Measurements from ENCODE around the gene LDLR.
"Not testable (repeated sequence)": the region's sequence is repeated elsewhere in the genome, so short reads cannot be mapped to it uniquely, and the experiment has no call there.

The LDLR gene

GRCh38 chr19:11092181-11092538 is 2.9 kb downstream of the LDLR start:
- Histone ChIP-seq H3K4me1 (ENCODE audit: control insufficient read depth, insufficient read depth, low read length) (peaks cover 36% of the 10 kb centered on the region), H3K27me3 (ENCODE audit: control insufficient read depth in 1 of 2, insufficient read depth in 2 of 2, low read length in 2 of 2) (peaks cover 0 to 2% of the 10 kb centered on the region in 2 donors), H3K4me3 (ENCODE audit: low read length in 2 of 2) (peak overlapping the region in 1 of 2 donors; percentile 92), H3K27ac (ENCODE audit: low read length) (peak overlapping the region; percentile 87), H3K36me3 (ENCODE audit: control insufficient read depth in 2 of 2, insufficient read depth in 2 of 2, low read length in 2 of 2) (no peaks in the 10 kb centered on the region), H3K9ac (ENCODE audit: low read length in 2 of 2) (peak overlapping the region in 1 of 2 donors; percentile 92), H3K9me3 (ENCODE audit: control insufficient read depth in 2 of 2, low read length in 2 of 2) (no peaks in the 10 kb centered on the region)

- H3K4me1 ChIP-seq (ENCODE audit: control insufficient read depth, insufficient read depth, low read length), result peaks cover 36% of the 10 kb centered on the region
- no peak overlapping the region for H3K27ac ChIP-seq (ENCODE audit: low read length)
- H3K27me3 ChIP-seq (ENCODE audit: control insufficient read depth in 1 of 2, insufficient read depth in 2 of 2, low read length in 2 of 2), result peaks cover 0 to 2% of the 10 kb centered on the region in 2 donors
- no peaks in the 10 kb centered on the region for H3K36me3 ChIP-seq (ENCODE audit: control insufficient read depth in 2 of 2, insufficient read depth in 2 of 2, low read length in 2 of 2)
- H3K4me3 ChIP-seq (ENCODE audit: low read length in 2 of 2), result no peak overlapping the region
- no peak overlapping the region for H3K9ac ChIP-seq (ENCODE audit: low read length in 2 of 2)
- no peaks in the 10 kb centered on the region for H3K9me3 ChIP-seq (ENCODE audit: control insufficient read depth in 2 of 2, low read length in 2 of 2)
Measured at GRCh38 chr19:11093689-11094238, 4.5 kb downstream of the LDLR start.

GRCh38 chr19:11094520-11094894 is 5.2 kb downstream of the LDLR start:
- peak overlapping the region in 1 of 2 donors; percentile 28 for H3K9ac ChIP-seq (ENCODE audit: low read length in 2 of 2)
- no peaks in the 10 kb centered on the region for H3K9me3 ChIP-seq (ENCODE audit: control insufficient read depth in 2 of 2, low read length in 2 of 2)
- H3K27ac ChIP-seq (ENCODE audit: low read length), result no peak overlapping the region
- no peaks in the 10 kb centered on the region for H3K36me3 ChIP-seq (ENCODE audit: control insufficient read depth in 2 of 2, insufficient read depth in 2 of 2, low read length in 2 of 2)
- no peaks in the 10 kb centered on the region for H3K27me3 ChIP-seq (ENCODE audit: control insufficient read depth in 1 of 2, insufficient read depth in 2 of 2, low read length in 2 of 2)
- peaks cover 30% of the 10 kb centered on the region for H3K4me1 ChIP-seq (ENCODE audit: control insufficient read depth, insufficient read depth, low read length)
- H3K4me3 ChIP-seq (ENCODE audit: low read length in 2 of 2), result no peak overlapping the region

- Histone ChIP-seq H3K27me3 (ENCODE audit: control insufficient read depth in 1 of 2, insufficient read depth in 2 of 2, low read length in 2 of 2) (no peaks in the 10 kb centered on the region), H3K27ac (ENCODE audit: low read length) (peak overlapping the region; percentile 37), H3K36me3 (ENCODE audit: control insufficient read depth in 2 of 2, insufficient read depth in 2 of 2, low read length in 2 of 2) (peaks cover 0 to 7% of the 10 kb centered on the region in 2 donors), H3K4me1 (ENCODE audit: control insufficient read depth, insufficient read depth, low read length) (peaks cover 15% of the 10 kb centered on the region), H3K9ac (ENCODE audit: low read length in 2 of 2) (no peak overlapping the region), H3K9me3 (ENCODE audit: control insufficient read depth in 2 of 2, low read length in 2 of 2) (no peaks in the 10 kb centered on the region), H3K4me3 (ENCODE audit: low read length in 2 of 2) (no peak overlapping the region)
Measured at GRCh38 chr19:11096210-11096841, 7.1 kb downstream of the LDLR start.

- not testable (repeated sequence) for H3K36me3 ChIP-seq (ENCODE audit: control insufficient read depth in 2 of 2, insufficient read depth in 2 of 2, low read length in 2 of 2); H3K27me3 ChIP-seq (ENCODE audit: control insufficient read depth in 1 of 2, insufficient read depth in 2 of 2, low read length in 2 of 2); H3K9ac ChIP-seq (ENCODE audit: low read length in 2 of 2); H3K27ac ChIP-seq (ENCODE audit: low read length); H3K9me3 ChIP-seq (ENCODE audit: control insufficient read depth in 2 of 2, low read length in 2 of 2); H3K4me3 ChIP-seq (ENCODE audit: low read length in 2 of 2)
- peaks cover 10% of the 10 kb centered on the region for H3K4me1 ChIP-seq (ENCODE audit: control insufficient read depth, insufficient read depth, low read length)
Measured at GRCh38 chr19:11097367-11097766, 8.1 kb downstream of the LDLR start.

- Histone ChIP-seq H3K4me3 (ENCODE audit: low read length in 2 of 2) (no peak overlapping the region), H3K27me3 (ENCODE audit: control insufficient read depth in 1 of 2, insufficient read depth in 2 of 2, low read length in 2 of 2) (no peaks in the 10 kb centered on the region), H3K36me3 (ENCODE audit: control insufficient read depth in 2 of 2, insufficient read depth in 2 of 2, low read length in 2 of 2) (peaks cover 4 to 15% of the 10 kb centered on the region in 2 donors), H3K27ac (ENCODE audit: low read length) (no peak overlapping the region), H3K4me1 (ENCODE audit: control insufficient read depth, insufficient read depth, low read length) (peaks cover 8% of the 10 kb centered on the region), H3K9ac (ENCODE audit: low read length in 2 of 2) (no peak overlapping the region), H3K9me3 (ENCODE audit: control insufficient read depth in 2 of 2, low read length in 2 of 2) (no peaks in the 10 kb centered on the region)
Measured at GRCh38 chr19:11098327-11098726, 9.1 kb downstream of the LDLR start.

- Histone ChIP-seq H3K9ac (ENCODE audit: low read length in 2 of 2) (no peak overlapping the region), H3K4me3 (ENCODE audit: low read length in 2 of 2) (no peak overlapping the region), H3K27me3 (ENCODE audit: control insufficient read depth in 1 of 2, insufficient read depth in 2 of 2, low read length in 2 of 2) (no peaks in the 10 kb centered on the region), H3K36me3 (ENCODE audit: control insufficient read depth in 2 of 2, insufficient read depth in 2 of 2, low read length in 2 of 2) (peaks cover 4 to 15% of the 10 kb centered on the region in 2 donors), H3K27ac (ENCODE audit: low read length) (no peak overlapping the region), H3K9me3 (ENCODE audit: control insufficient read depth in 2 of 2, low read length in 2 of 2) (no peaks in the 10 kb centered on the region), H3K4me1 (ENCODE audit: control insufficient read depth, insufficient read depth, low read length) (peaks cover 8% of the 10 kb centered on the region)
Measured at GRCh38 chr19:11098861-11099260, 9.6 kb downstream of the LDLR start.

GRCh38 chr19:11100049-11100448 is 10.8 kb downstream of the LDLR start:
- H3K27me3 ChIP-seq (ENCODE audit: control insufficient read depth in 1 of 2, insufficient read depth in 2 of 2, low read length in 2 of 2), result no peaks in the 10 kb centered on the region
- H3K4me1 ChIP-seq (ENCODE audit: control insufficient read depth, insufficient read depth, low read length), result peaks cover 6% of the 10 kb centered on the region
- no peak overlapping the region for H3K9ac ChIP-seq (ENCODE audit: low read length in 2 of 2)
- no peaks in the 10 kb centered on the region for H3K9me3 ChIP-seq (ENCODE audit: control insufficient read depth in 2 of 2, low read length in 2 of 2)
- H3K36me3 ChIP-seq (ENCODE audit: control insufficient read depth in 2 of 2, insufficient read depth in 2 of 2, low read length in 2 of 2), result peaks cover 5 to 23% of the 10 kb centered on the region in 2 donors
- no peak overlapping the region for H3K27ac ChIP-seq (ENCODE audit: low read length)
- H3K4me3 ChIP-seq (ENCODE audit: low read length in 2 of 2), result no peak overlapping the region

- Histone ChIP-seq H3K36me3 (ENCODE audit: control insufficient read depth in 2 of 2, insufficient read depth in 2 of 2, low read length in 2 of 2) (peaks cover 9 to 31% of the 10 kb centered on the region in 2 donors), H3K27me3 (ENCODE audit: control insufficient read depth in 1 of 2, insufficient read depth in 2 of 2, low read length in 2 of 2) (no peaks in the 10 kb centered on the region), H3K4me1 (ENCODE audit: control insufficient read depth, insufficient read depth, low read length) (peaks cover under 1% of the 10 kb centered on the region), H3K9me3 (ENCODE audit: control insufficient read depth in 2 of 2, low read length in 2 of 2) (no peaks in the 10 kb centered on the region), H3K9ac (ENCODE audit: low read length in 2 of 2) (no peak overlapping the region), H3K27ac (ENCODE audit: low read length) (no peak overlapping the region), H3K4me3 (ENCODE audit: low read length in 2 of 2) (no peak overlapping the region)
Measured at GRCh38 chr19:11101057-11101456, 11.8 kb downstream of the LDLR start.

- Histone ChIP-seq H3K9ac (ENCODE audit: low read length in 2 of 2) (no peak overlapping the region), H3K4me3 (ENCODE audit: low read length in 2 of 2) (no peak overlapping the region), H3K27ac (ENCODE audit: low read length) (no peak overlapping the region), H3K36me3 (ENCODE audit: control insufficient read depth in 2 of 2, insufficient read depth in 2 of 2, low read length in 2 of 2) (peaks cover 15 to 42% of the 10 kb centered on the region in 2 donors), H3K9me3 (ENCODE audit: control insufficient read depth in 2 of 2, low read length in 2 of 2) (no peaks in the 10 kb centered on the region), H3K27me3 (ENCODE audit: control insufficient read depth in 1 of 2, insufficient read depth in 2 of 2, low read length in 2 of 2) (no peaks in the 10 kb centered on the region), H3K4me1 (ENCODE audit: control insufficient read depth, insufficient read depth, low read length) (no peaks in the 10 kb centered on the region)
Measured at GRCh38 chr19:11102944-11103343, 13.7 kb downstream of the LDLR start.

- H3K4me3 ChIP-seq (ENCODE audit: low read length in 2 of 2); H3K4me1 ChIP-seq (ENCODE audit: control insufficient read depth, insufficient read depth, low read length); H3K27ac ChIP-seq (ENCODE audit: low read length); H3K9ac ChIP-seq (ENCODE audit: low read length in 2 of 2); H3K27me3 ChIP-seq (ENCODE audit: control insufficient read depth in 1 of 2, insufficient read depth in 2 of 2, low read length in 2 of 2); H3K9me3 ChIP-seq (ENCODE audit: control insufficient read depth in 2 of 2, low read length in 2 of 2): not testable (repeated sequence)
- peaks cover 15 to 44% of the 10 kb centered on the region in 2 donors for H3K36me3 ChIP-seq (ENCODE audit: control insufficient read depth in 2 of 2, insufficient read depth in 2 of 2, low read length in 2 of 2)
Measured at GRCh38 chr19:11103667-11104066, 14.4 kb downstream of the LDLR start.
